ENCODE measurements around the gene SULT1C3. TPM values are rescaled to one million over a fixed set of nuclear protein-coding genes. Genes with fewer than 3 reads are reported as not detected.

The SULT1C3 gene
- not detected in 2 replicates for total RNA-seq (2014; rRNA removed; shearing (Covaris generic))

GRCh38 chr2:108239786-108240185 is at the start of gene SULT1C3:
Gene SULT1C3 (plus strand): TSS chr2:108239968. CDS start chr2:108247195, 7,227 bp downstream.
- no peak for DNase-seq (ENCODE audit: low read depth)

DNA sequence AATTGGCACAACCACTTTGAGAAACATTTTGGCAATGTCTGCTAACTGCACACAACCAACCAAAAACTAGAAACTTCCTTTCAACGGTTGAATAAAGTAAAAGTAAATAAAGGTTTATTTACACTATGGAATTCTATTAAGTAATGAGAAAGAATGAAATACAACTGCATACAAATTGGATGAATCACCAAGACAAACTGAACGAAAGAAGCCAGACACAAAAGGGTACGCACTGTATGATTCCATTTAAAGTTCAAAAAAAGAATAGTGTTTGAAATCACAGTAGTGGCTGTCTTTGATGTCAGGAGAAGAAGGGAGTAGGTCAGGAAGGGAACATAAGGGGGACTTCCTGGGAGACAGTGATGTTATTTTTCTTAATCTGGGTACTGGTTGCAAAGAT is 46.5 kb upstream of the SULT1C3 start:
- no peak for DNase-seq (ENCODE audit: low read depth)

DNA sequence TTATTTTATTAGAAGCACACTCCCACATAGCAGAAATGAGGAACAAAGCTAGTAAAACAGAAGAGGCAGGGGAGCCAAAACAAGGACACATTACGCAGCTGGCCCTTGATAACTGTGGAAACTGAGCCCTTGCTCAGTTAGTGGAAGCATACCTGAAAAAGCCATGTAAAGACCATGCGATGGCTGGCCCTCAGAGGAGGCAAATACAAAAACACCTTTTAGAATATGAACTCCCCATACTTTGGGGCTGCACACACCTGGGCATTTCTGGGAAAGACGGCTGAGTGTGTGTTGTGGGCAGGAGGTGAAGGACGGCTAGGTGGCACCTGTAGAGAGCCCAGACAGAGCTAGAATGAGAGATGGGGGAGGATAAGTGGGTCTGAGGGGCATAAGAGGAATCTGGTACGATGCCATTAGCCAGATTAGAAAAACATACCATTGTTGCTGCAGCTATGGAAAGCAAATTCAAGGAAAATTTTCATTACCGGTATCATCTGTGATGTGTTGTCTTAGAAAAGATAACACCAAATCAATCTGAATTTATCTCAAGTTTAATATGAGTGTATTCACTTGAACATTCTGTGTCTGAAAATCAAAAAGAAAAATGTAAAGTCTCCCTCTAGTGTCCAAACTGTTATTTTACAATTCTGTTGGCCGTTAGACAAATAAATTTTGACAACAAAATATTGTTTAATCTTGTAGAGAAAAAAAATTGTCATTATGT is 45.2 kb upstream of the SULT1C3 start:
- peak; percentile 5 for DNase-seq (ENCODE audit: low read depth)

DNA sequence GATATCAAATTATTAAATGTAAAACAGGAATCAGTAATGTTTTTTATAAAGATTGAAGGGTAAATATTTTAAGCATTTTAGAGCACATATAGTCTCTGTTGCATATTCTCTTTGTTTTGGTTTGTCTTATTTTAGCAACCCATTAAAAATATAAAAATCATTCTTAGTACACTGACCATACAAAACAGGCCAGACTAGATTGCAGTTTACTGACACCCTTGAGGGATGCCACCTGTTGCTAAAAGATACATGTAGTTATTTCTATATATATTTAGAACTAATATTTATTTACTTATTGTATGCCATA is 44.7 kb upstream of the SULT1C3 start:
- DNase-seq (ENCODE audit: low read depth), result no peak

GRCh38 chr2:108199726-108200125 is 40.0 kb upstream of the SULT1C3 start:
- peak; percentile 10 for DNase-seq (ENCODE audit: low read depth)

DNA sequence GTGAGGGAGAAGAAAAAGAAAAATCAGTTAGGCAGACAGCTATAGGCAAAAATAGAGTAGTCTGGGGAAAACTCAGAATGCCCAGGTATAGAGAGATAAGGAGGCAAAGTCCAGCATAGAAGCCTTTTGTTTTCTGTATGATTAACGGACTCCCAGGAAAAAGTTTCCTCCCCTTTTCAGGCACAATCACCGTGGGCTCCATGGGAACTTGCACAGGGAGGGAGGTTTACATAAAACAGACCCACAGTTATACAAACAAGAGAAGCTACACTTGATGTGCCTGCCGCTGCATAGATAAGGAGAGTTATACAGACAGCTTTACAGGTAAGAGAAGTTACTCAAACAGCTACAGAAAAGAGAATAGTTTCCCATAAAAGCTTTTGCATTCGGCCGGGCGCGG is 39.2 kb upstream of the SULT1C3 start:
- no peak for DNase-seq (ENCODE audit: low read depth)

DNA sequence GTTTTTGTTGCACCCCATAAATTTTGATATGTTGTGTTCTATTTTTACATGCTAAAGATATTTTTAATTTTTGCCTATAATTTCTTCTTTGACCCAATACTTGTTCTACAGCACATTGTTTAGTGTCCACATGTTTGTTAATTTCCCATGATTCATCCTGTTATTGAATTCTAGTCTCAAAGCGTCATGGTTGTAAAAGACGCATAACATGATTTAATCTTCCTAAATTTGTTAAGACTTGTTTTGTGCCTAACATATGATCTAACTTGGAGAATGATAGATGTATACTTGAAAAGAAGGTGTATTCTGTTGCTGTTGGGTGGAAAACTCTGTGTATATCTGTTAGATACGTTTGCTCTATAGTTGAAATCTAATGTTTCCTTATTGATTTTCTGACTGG is 27.1 kb upstream of the SULT1C3 start:
- DNase-seq (ENCODE audit: low read depth), result no peak

- DNase-seq (ENCODE audit: low read depth), result peak; percentile 65
These were observed 24.0 kb upstream of the SULT1C3 start for GRCh38 chr2:108215794-108216211.

- DNase-seq (ENCODE audit: low read depth), result peak; percentile 13
These were observed 22.6 kb upstream of the SULT1C3 start for GRCh38 chr2:108217211-108217610.

GRCh38 chr2:108219688-108220087 is 20.1 kb upstream of the SULT1C3 start:
- DNase-seq (ENCODE audit: low read depth), result no peak

GRCh38 chr2:108220191-108220590 is 19.6 kb upstream of the SULT1C3 start:
- DNase-seq (ENCODE audit: low read depth), result no peak

DNA sequence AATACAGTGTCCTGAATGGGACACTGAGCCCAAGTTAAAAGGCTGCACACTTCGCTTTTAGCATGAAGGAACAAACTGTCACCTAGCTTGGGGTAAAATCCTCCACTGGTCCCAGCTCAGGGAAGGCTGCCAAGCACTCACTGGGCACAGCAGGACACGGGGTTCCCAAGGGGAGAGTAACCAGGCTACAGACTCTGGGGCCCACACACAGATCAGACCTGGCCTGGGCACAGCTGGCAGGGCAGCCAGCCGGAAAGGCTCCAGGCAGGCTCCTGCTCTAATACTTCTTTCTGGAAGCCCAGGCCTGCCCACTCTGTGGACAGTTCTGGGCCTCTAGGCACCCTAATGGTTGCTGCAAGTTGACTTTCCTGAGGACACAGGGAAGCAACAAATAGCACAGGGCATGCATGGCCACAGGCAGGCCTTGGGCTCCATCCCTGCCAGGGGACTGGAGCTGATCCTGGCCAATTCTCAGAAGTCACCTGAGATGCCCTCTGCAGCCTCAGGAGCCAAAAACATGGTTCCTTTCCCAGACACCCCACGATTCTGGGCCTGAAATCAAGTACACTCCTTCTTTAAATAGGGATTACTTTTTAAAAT is 18.7 kb upstream of the SULT1C3 start:
- no peak for DNase-seq (ENCODE audit: low read depth)

DNA sequence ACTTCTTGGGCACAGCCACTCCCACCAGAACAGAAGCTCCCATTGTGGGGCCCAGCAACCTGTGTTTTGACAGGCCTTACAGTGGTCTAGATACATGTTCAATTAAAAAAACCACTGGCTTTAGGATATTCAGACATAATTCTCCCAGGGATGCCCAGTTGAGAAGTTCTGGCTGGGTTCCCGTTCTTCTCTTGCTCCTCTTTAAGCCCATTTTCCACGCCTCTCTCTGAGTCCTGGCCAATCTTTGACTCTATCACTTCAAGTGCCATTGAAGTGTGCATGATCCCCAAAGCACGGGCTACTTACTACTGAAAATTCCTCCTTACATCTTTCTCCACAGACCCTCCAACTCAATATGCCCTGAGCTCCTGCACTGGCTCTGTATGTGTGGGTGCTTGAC is 17.5 kb upstream of the SULT1C3 start:
- DNase-seq (ENCODE audit: low read depth), result no peak

DNA sequence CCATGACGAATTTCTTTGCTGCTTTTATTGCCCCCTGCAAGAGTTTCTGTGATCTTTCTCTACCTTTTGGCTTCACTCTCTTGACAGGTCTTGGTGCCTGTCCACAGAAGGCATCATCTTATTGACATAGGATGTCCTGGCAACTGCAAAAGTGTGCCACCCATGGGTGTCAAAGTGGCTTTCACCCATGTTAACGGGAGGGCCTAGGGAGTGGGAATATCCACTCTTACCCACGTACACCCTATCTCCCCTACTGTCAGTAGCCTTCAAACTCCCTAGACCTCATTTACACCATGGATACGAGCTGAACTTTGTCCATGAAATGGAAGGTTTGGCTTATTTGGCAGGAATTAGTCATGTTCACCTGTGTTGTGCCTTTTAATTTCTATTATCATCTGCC is 16.2 kb upstream of the SULT1C3 start:
- DNase-seq (ENCODE audit: low read depth), result no peak

- no peak for DNase-seq (ENCODE audit: low read depth)
These were observed 15.7 kb upstream of the SULT1C3 start for GRCh38 chr2:108224022-108224421.

DNA sequence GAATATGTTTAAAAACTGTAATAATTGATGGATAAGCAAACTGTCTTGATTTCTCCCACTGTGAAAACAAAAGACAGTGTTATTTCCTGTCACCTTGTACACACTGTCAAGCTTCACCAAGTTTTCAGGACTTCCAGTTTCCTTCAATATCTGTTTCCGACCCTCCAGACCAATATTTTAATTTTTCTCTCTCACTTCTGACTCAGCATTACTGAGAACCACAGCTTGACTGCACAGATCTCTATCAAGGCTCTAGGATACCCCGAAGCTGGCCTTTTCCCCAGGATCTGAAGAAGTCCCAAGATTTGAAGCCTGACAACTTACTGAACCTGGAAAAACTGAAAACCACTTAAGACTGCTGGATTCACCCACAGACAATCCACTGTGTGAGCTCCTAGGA is 13.2 kb upstream of the SULT1C3 start:
- DNase-seq (ENCODE audit: low read depth), result no peak

- no peak for DNase-seq (ENCODE audit: low read depth)
These were observed 11.8 kb upstream of the SULT1C3 start for GRCh38 chr2:108228006-108228405.

DNA sequence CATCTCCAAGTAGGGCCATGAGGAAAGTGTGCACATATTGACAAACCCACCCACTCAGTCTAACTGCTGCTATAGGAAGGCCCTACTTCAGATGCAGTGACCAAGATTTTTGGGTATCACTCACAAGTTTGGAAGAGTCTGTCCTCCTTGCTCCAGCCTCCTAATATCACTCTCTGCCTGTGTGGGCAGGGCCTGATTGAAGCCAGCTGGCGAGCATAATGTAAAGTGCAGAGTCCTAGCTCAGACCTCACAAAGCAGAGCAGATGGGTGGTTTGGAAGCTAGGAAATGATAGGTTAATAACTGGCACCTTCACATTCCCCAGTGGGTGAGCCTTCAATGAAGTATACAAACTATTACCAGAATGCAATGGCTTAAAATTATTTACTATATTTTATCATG is 11.2 kb upstream of the SULT1C3 start:
- DNase-seq (ENCODE audit: low read depth), result no peak

GRCh38 chr2:108229875-108230274 is 9.9 kb upstream of the SULT1C3 start:
- no peak for DNase-seq (ENCODE audit: low read depth)

DNA sequence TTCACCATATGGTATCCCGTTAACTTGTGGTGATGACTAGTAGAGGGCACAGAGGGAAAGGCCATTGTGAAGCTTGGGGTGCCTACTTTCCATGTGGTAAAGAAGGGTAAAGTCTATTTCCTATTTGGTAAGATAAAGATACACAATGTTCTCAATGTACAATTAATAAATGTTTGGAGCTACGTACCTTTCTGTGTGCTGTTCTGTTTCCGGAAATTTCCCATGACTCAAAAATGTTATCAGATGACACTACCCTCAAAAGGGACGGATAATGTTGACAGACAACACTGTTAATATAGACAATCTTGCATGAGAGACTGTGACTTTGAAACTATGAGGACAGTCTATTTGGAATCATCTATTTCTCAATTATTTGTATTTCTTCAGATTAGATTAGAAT is 4.2 kb upstream of the SULT1C3 start:
- DNase-seq (ENCODE audit: low read depth), result no peak

GRCh38 chr2:108236676-108237335 is 3.0 kb upstream of the SULT1C3 start:
- DNase-seq (ENCODE audit: low read depth), result no peak

GRCh38 chr2:108240966-108241365 is 1.2 kb downstream of the SULT1C3 start:
- no peak for DNase-seq (ENCODE audit: low read depth)

DNA sequence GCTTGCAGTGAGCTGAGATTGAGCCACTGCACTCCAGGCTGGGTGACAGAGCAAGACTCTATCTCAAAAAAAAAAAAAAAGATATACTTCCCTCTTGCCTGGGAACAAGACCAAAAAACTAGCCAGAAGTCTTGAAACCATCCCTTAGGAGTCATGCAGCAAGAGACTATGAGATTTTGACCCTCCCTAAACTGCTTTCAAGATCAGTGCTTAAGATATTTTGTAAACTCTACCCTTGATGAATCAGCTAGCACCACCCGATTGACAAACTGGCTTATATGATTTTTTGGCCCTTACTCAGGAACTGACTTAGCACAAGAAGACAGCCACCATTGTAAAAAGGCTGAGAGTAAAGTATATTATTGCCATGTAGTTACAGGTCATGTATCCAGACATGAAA is 3.8 kb downstream of the SULT1C3 start:
- DNase-seq (ENCODE audit: low read depth), result peak; percentile 2

Data from RPMI7951 (cell line).